ENCODE data around the gene CLN3. TPM values are rescaled to one million over a fixed set of nuclear protein-coding genes. Genes with fewer than 3 reads are reported as not detected.
"Not testable (repeated sequence)": the region's sequence is repeated elsewhere in the genome, so short reads cannot be mapped to it uniquely, and the experiment has no call there.

CLN3 gene
- total RNA-seq (2014; rRNA removed; shearing (Covaris generic)) = 17.7 and 29.4 TPM in 2 replicates
- 34.4 and 44.7 TPM in 2 replicates for polyA plus RNA-seq (2015; cell fraction: cytosol; rRNA removed)
- 74.9 and 88.7 TPM in 2 replicates for polyA plus RNA-seq (2015; cell fraction: nucleus; rRNA removed)

- DNase-seq (ENCODE audit: low read depth, low spot score) = peak; percentile 95
- in situ Hi-C loops (cut with HindIII; ENCODE audit: low pct_unique_long_range_greater_than_20kb, low sequenced_read_pairs) = no loop called here
Observed at GRCh38 chr16:28491970-28492474, at the start of gene CLN3. Gene CLN3, minus strand, starts transcription at chr16:28492074. Its CDS starts 315 bp downstream, at chr16:28491759.

- DNase-seq (ENCODE audit: low read depth, low spot score) = peak; percentile 43
- in situ Hi-C loops (cut with HindIII; ENCODE audit: low pct_unique_long_range_greater_than_20kb, low sequenced_read_pairs) = no loop called here
Observed at GRCh38 chr16:28540346-28540745, 48.5 kb upstream of the CLN3 start.

GRCh38 chr16:28538733-28539596 lies 47.1 kb upstream of the CLN3 start, which contains the start of gene NUPR1:
Gene NUPR1, minus strand, starts transcription at chr16:28538974. Its CDS starts 67 bp downstream, at chr16:28538907.
- peak; percentile 93 for DNase-seq (ENCODE audit: low read depth, low spot score)
- in situ Hi-C loops (cut with HindIII; ENCODE audit: low pct_unique_long_range_greater_than_20kb, low sequenced_read_pairs) = no loop called here

GRCh38 chr16:28537964-28538732 lies 46.3 kb upstream of the CLN3 start:
- DNase-seq (ENCODE audit: low read depth, low spot score) = no peak
- in situ Hi-C loops (cut with HindIII; ENCODE audit: low pct_unique_long_range_greater_than_20kb, low sequenced_read_pairs) = no loop called here

GRCh38 chr16:28537076-28537475 lies 45.2 kb upstream of the CLN3 start:
- DNase-seq (ENCODE audit: low read depth, low spot score) = no peak
- in situ Hi-C loops (cut with HindIII; ENCODE audit: low pct_unique_long_range_greater_than_20kb, low sequenced_read_pairs) = no loop called here

GRCh38 chr16:28534542-28535373 lies 42.9 kb upstream of the CLN3 start:
- no peak for DNase-seq (ENCODE audit: low read depth, low spot score)
- in situ Hi-C loops (cut with HindIII; ENCODE audit: low pct_unique_long_range_greater_than_20kb, low sequenced_read_pairs) = no loop called here

- no peak for DNase-seq (ENCODE audit: low read depth, low spot score)
- in situ Hi-C loops (cut with HindIII; ENCODE audit: low pct_unique_long_range_greater_than_20kb, low sequenced_read_pairs) = no loop called here
Observed at GRCh38 chr16:28532940-28533647, 41.2 kb upstream of the CLN3 start.

- DNase-seq (ENCODE audit: low read depth, low spot score) = peak; percentile 45
- in situ Hi-C loops (cut with HindIII; ENCODE audit: low pct_unique_long_range_greater_than_20kb, low sequenced_read_pairs) = no loop called here
Observed at GRCh38 chr16:28531777-28532744, 40.2 kb upstream of the CLN3 start.

GRCh38 chr16:28529124-28529523 lies 37.2 kb upstream of the CLN3 start:
- in situ Hi-C loops (cut with HindIII; ENCODE audit: low pct_unique_long_range_greater_than_20kb, low sequenced_read_pairs) = no loop called here
- no peak for DNase-seq (ENCODE audit: low read depth, low spot score)

GRCh38 chr16:28528463-28528867 lies 36.6 kb upstream of the CLN3 start:
- in situ Hi-C loops (cut with HindIII; ENCODE audit: low pct_unique_long_range_greater_than_20kb, low sequenced_read_pairs) = no loop called here
- no peak for DNase-seq (ENCODE audit: low read depth, low spot score)

GRCh38 chr16:28527985-28528384 lies 36.1 kb upstream of the CLN3 start:
- in situ Hi-C loops (cut with HindIII; ENCODE audit: low pct_unique_long_range_greater_than_20kb, low sequenced_read_pairs) = no loop called here
- no peak for DNase-seq (ENCODE audit: low read depth, low spot score)

GRCh38 chr16:28527100-28527785 lies 35.4 kb upstream of the CLN3 start:
- in situ Hi-C loops (cut with HindIII; ENCODE audit: low pct_unique_long_range_greater_than_20kb, low sequenced_read_pairs); DNase-seq (ENCODE audit: low read depth, low spot score): not testable (repeated sequence)

GRCh38 chr16:28526201-28527099 lies 34.6 kb upstream of the CLN3 start:
- no peak for DNase-seq (ENCODE audit: low read depth, low spot score)
- in situ Hi-C loops (cut with HindIII; ENCODE audit: low pct_unique_long_range_greater_than_20kb, low sequenced_read_pairs) = no loop called here

GRCh38 chr16:28524681-28525171 lies 32.9 kb upstream of the CLN3 start:
- DNase-seq (ENCODE audit: low read depth, low spot score) = no peak
- in situ Hi-C loops (cut with HindIII; ENCODE audit: low pct_unique_long_range_greater_than_20kb, low sequenced_read_pairs) = no loop called here
